Esophagus muscularis mucosa (tissue), 4 donors: Measurements from ENCODE around the gene BCL2L1. TPM values are rescaled to one million over a fixed set of nuclear protein-coding genes. Genes with fewer than 3 reads are reported as not detected.
A peak's percentile ranks its signal among the peaks of the same experiment; 100 is the strongest.

Experiments used
- DNase-seq: peaks from one replicate; pipeline ENCODE4 v3.0.0-alpha.2; 2017; ENCODE audit errors: extremely low spot score
- H3K27ac ChIP-seq, 4 donors: fragments of 200-600 bp; sonication (generic); replicated peaks in 1 of 4; 1 replicate in 3 of 4; 2 replicates in 1 of 4; pipeline ENCODE4 v1.5.1; 2016 to 2019; ENCODE audit warnings: mild to moderate bottlenecking in 1 of 4
- H3K27me3 ChIP-seq, 4 donors: fragments of 200-600 bp; sonication (generic); one replicate each; pipeline versions ENCODE4 v1.5.1 to v1.6.0; 2016 to 2019
- H3K36me3 ChIP-seq, 4 donors: fragments of 200-600 bp; sonication (generic); one replicate each; pipeline ENCODE4 v1.5.1; 2016 to 2019
- H3K4me1 ChIP-seq, 4 donors: fragments of 200-600 bp; sonication (generic); one replicate each; pipeline ENCODE4 v1.5.1; 2016 to 2019
- H3K4me3 ChIP-seq, 4 donors: fragments of 200-600 bp; sonication (generic); 1 replicate in 2 of 4; 2 replicates in 2 of 4; pipeline ENCODE4 v1.5.1; 2016 to 2019; ENCODE audit warnings: mild to moderate bottlenecking in 4 of 4, moderate library complexity in 1 of 4
- H3K9me3 ChIP-seq, 4 donors: fragments of 200-600 bp; sonication (generic); 1 replicate in 3 of 4; 2 replicates in 1 of 4; pipeline ENCODE4 v1.5.1; 2016 to 2019
- CTCF ChIP-seq, 3 experiments: fragments of 200-600 bp in 2 of 3; fragments of 450-650 bp in 1 of 3; sonication (generic) in 2 of 3; IDR thresholded peaks; one replicate each; pipeline ENCODE4 v1.5.1; 2017 to 2019; ENCODE audit warnings: antibody characterized with exemption in 3 of 3, mild to moderate bottlenecking in 2 of 3, moderate library complexity in 1 of 3
- EP300 ChIP-seq: sonication (generic); formaldehyde crosslinking; IDR thresholded peaks from one replicate; pipeline ENCODE4 v1.6.1; 2017; ENCODE audit warnings: antibody characterized with exemption
- POLR2A ChIP-seq: fragments of 450-650 bp; IDR thresholded peaks from one replicate; pipeline ENCODE4 v1.6.1; 2017; ENCODE audit warnings: antibody characterized with exemption, moderate library complexity, mild to moderate bottlenecking, low read depth
- POLR2AphosphoS5 ChIP-seq, 2 donors: sonication (generic); formaldehyde crosslinking; IDR thresholded peaks; one replicate each; pipeline ENCODE4 v1.6.1; 2017; ENCODE audit warnings: antibody characterized with exemption in 2 of 2
- WGBS: methylation state at CpG from one replicate; pipeline ENCODE4 v1.1.5; 2018; 5-methylcytosine and 5-hydroxymethylcytosine counted together
- intact Hi-C: fragments of 100-400 bp; cut with DNase I; formaldehyde crosslinking; loops from one replicate; pipeline ENCODE4 v1.15.1; 2023
- total RNA-seq, 4 donors: library from RNA; depleted of rRNA; stranded (reverse); fragments of >200 nt; gene quantifications; one replicate each; pipeline versions ENCODE4 v1.1.0 to v1.2.1, GENCODE V29; 2016

The BCL2L1 gene
- total RNA-seq, 4 donors from 2014 or later, result 94.3 to 181 (median 140) TPM

- TF ChIP-seq CTCF (IDR thresholded peaks at IDR 0.05) (no peak), EP300 (no peak), POLR2A (no peak), POLR2AphosphoS5 (IDR thresholded peaks at IDR 0.05) (no peak)
- H3K27ac ChIP-seq, result peak overlapping the region; percentile 65 to 87 (median 74)
- H3K4me1 ChIP-seq, result peaks cover 90 to 94% (median 93%) of the 10 kb centered on the region in 4 donors
- H3K4me3 ChIP-seq, result no peak overlapping the region
- no peaks in the 10 kb centered on the region for H3K9me3 ChIP-seq
- no peak for DNase-seq
- H3K36me3 ChIP-seq, result peaks cover 22 to 35% (median 29%) of the 10 kb centered on the region in 4 donors
- intact Hi-C loops, result no loop called here
- 74% methylated on average over 15 of the region's 15 CpGs for WGBS
- H3K27me3 ChIP-seq, result no peaks in the 10 kb centered on the region
Observed at GRCh38 chr20:31667315-31668285, 55.1 kb downstream of the BCL2L1 start.

GRCh38 chr20:31666258-31667042 is 56.2 kb downstream of the BCL2L1 start:
- H3K9me3 ChIP-seq, result no peaks in the 10 kb centered on the region
- peak overlapping the region; percentile 56 to 87 (median 66) for H3K27ac ChIP-seq
- 61% methylated on average over 6 of the region's 7 CpGs for WGBS
- H3K4me3 ChIP-seq, result no peak overlapping the region
- DNase-seq, result no peak
- H3K36me3 ChIP-seq, result peaks cover 22 to 35% (median 29%) of the 10 kb centered on the region in 4 donors
- H3K27me3 ChIP-seq, result no peaks in the 10 kb centered on the region
- TF ChIP-seq POLR2A, result no peak
- no peak for TF ChIP-seq EP300
- no peak for TF ChIP-seq CTCF (IDR thresholded peaks at IDR 0.05)
- TF ChIP-seq POLR2AphosphoS5 (IDR thresholded peaks at IDR 0.05), result peak in 1 of 2 donors; percentile 31
- H3K4me1 ChIP-seq, result peaks cover 90 to 94% (median 92%) of the 10 kb centered on the region in 4 donors
- intact Hi-C loops, result no loop called here

DNA sequence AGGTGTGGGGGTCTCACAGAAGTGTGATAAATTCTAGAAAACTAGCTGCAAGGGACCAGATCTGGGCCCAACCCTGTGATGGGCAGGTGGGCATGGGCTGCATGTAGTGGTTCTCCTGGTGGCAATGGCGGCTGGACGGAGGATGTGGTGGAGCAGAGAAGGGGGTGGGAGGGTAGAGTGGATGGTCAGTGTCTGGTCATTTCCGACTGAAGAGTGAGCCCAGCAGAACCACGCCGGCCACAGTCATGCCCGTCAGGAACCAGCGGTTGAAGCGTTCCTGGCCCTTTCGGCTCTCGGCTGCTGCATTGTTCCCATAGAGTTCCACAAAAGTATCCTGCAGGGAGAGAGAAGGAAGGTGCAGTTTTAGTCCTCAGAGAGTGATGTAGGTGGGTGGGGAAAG is 56.9 kb downstream of the BCL2L1 start:
- Histone ChIP-seq H3K27me3 (no peaks in the 10 kb centered on the region), H3K27ac (peak overlapping the region; percentile 56 to 87 (median 68)), H3K4me3 (no peak overlapping the region), H3K9me3 (no peaks in the 10 kb centered on the region), H3K36me3 (peaks cover 22 to 35% (median 29%) of the 10 kb centered on the region in 4 donors), H3K4me1 (peaks cover 83 to 92% (median 89%) of the 10 kb centered on the region in 4 donors)
- DNase-seq, result no peak
- WGBS, result 95% methylated on average over 10 of the region's 10 CpGs
- no peak for TF ChIP-seq POLR2A
- TF ChIP-seq EP300, result no peak
- TF ChIP-seq POLR2AphosphoS5 (IDR thresholded peaks at IDR 0.05), result no peak
- no peak for TF ChIP-seq CTCF (IDR thresholded peaks at IDR 0.05)
- intact Hi-C loops, result no loop called here

DNA sequence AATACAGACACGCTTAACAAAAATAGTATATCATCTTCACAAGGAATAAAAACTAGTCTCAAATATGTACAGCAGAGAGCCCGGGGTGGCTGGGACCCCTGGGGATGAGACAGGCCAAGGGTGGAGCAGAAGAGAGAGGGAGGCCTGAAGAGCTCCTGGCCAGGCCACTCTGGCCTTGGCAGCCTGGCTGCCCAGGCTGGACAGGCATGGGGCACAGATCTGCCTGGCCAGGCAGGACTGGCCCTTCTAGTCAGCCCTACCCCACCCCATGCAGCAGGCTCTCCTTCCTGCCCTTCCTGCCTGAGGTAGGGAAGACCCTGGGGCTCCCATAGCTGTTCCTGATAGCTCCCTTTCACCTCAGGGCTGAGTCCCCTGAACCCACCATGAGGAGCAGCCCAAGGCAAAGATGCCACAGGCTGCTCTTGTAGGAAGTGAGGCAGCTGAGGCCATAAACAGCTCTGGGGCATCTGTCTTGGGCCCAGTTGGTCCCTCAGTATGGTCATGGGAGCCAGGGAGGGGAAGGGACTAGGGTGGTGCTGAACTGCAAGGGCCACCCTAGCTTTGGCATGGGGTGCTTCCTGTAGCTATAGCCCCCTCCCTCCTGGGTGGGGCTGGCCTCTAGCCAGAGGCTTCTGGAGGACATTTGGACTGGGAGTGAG is 57.8 kb downstream of the BCL2L1 start:
- DNase-seq, result no peak
- Histone ChIP-seq H3K27ac (peak overlapping the region; percentile 56 to 87 (median 68)), H3K4me1 (peaks cover 73 to 83% (median 80%) of the 10 kb centered on the region in 4 donors), H3K9me3 (no peaks in the 10 kb centered on the region), H3K36me3 (peaks cover 22 to 35% (median 29%) of the 10 kb centered on the region in 4 donors), H3K4me3 (no peak overlapping the region), H3K27me3 (no peaks in the 10 kb centered on the region)
- WGBS, result 80% methylated on average over 2 of the region's 2 CpGs
- intact Hi-C loops, result no loop called here
- peak in 1 of 2 donors; percentile 16 for TF ChIP-seq POLR2AphosphoS5 (IDR thresholded peaks at IDR 0.05)
- TF ChIP-seq CTCF (IDR thresholded peaks at IDR 0.05), result no peak
